Loucy (cell line): ENCODE measurements around the gene DOC2B.

Experiments used
- H2AFZ ChIP-seq: fragments of 200-600 bp; sonication (generic); 2 replicates; pipeline ENCODE4 v1.6.0; 2016; ENCODE audit warnings: antibody characterized with exemption, mild to moderate bottlenecking, low read length, moderate library complexity
- H3F3A ChIP-seq: fragments of 200-600 bp; 2 replicates; pipeline ENCODE4 v1.6.0; 2016; ENCODE audit warnings: antibody characterized with exemption, low read depth, mild to moderate bottlenecking
- H3K27me3 ChIP-seq: fragments of 200-600 bp; sonication (generic); 2 replicates; pipeline ENCODE4 v1.6.1; 2014; ENCODE audit warnings: low read length, mild to moderate bottlenecking; ENCODE audit not compliant: insufficient read depth, poor library complexity, severe bottlenecking
- H3K36me3 ChIP-seq: fragments of 200-600 bp; sonication (generic); 2 replicates; pipeline ENCODE4 v1.6.1; 2016; ENCODE audit warnings: low read length; ENCODE audit not compliant: insufficient read depth
- H3K4me1 ChIP-seq: fragments of 200-600 bp; sonication (generic); 2 replicates; pipeline ENCODE4 v1.5.1; 2014; ENCODE audit warnings: low read length, mild to moderate bottlenecking; ENCODE audit not compliant: insufficient read depth, poor library complexity, severe bottlenecking
- H3K4me2 ChIP-seq: fragments of 200-600 bp; sonication (generic); 2 replicates; pipeline ENCODE4 v1.6.0; 2014; ENCODE audit warnings: antibody characterized with exemption, low read length, low read depth, mild to moderate bottlenecking; ENCODE audit not compliant: poor library complexity, severe bottlenecking
- H3K4me3 ChIP-seq: fragments of 200-600 bp; sonication (generic); 2 replicates; pipeline ENCODE4 v1.5.1; 2014; ENCODE audit warnings: low read length, mild to moderate bottlenecking, mixed read lengths; ENCODE audit not compliant: poor library complexity, severe bottlenecking
- H3K79me2 ChIP-seq: fragments of 200-600 bp; sonication (generic); 2 replicates; pipeline ENCODE4 v1.6.1; 2014; ENCODE audit warnings: low read length; ENCODE audit not compliant: insufficient read depth
- H3K9ac ChIP-seq: fragments of 200-600 bp; sonication (generic); 2 replicates; pipeline ENCODE4 v1.6.0; 2014; ENCODE audit warnings: mild to moderate bottlenecking, low read depth, low read length, moderate library complexity; ENCODE audit not compliant: poor library complexity, severe bottlenecking
- H3K9me2 ChIP-seq: fragments of 200-600 bp; sonication (generic); replicated peaks from 2 replicates; pipeline ENCODE4 v1.6.1; 2016; ENCODE audit warnings: low read depth, low read length, mixed read lengths
- H3K9me3 ChIP-seq: fragments of 200-600 bp; sonication (generic); 2 replicates; pipeline ENCODE4 v1.6.1; 2014; ENCODE audit warnings: mild to moderate bottlenecking, antibody characterized with exemption, low read length, low read depth; ENCODE audit not compliant: insufficient read depth
- H4K20me1 ChIP-seq: fragments of 200-600 bp; sonication (generic); 2 replicates; pipeline ENCODE4 v1.6.0; 2014; ENCODE audit warnings: antibody characterized with exemption, low read length, mild to moderate bottlenecking; ENCODE audit not compliant: insufficient read depth, poor library complexity, severe bottlenecking
- EZH2phosphoT487 ChIP-seq: fragments of 200-600 bp; IDR thresholded peaks from 2 replicates; pipeline ENCODE4 v1.6.1; 2018; ENCODE audit warnings: antibody characterized with exemption, mild to moderate bottlenecking, moderate library complexity, borderline replicate concordance
- TF ChIP-seq, protein P1 (sequence below): fragments of 200-600 bp; sonication (generic); conservative IDR thresholded peaks from 2 replicates; pipeline ENCODE4 v1.5.1; 2014; ENCODE audit warnings: mild to moderate bottlenecking, antibody characterized with exemption, low read length

Gene DOC2B

DNA sequence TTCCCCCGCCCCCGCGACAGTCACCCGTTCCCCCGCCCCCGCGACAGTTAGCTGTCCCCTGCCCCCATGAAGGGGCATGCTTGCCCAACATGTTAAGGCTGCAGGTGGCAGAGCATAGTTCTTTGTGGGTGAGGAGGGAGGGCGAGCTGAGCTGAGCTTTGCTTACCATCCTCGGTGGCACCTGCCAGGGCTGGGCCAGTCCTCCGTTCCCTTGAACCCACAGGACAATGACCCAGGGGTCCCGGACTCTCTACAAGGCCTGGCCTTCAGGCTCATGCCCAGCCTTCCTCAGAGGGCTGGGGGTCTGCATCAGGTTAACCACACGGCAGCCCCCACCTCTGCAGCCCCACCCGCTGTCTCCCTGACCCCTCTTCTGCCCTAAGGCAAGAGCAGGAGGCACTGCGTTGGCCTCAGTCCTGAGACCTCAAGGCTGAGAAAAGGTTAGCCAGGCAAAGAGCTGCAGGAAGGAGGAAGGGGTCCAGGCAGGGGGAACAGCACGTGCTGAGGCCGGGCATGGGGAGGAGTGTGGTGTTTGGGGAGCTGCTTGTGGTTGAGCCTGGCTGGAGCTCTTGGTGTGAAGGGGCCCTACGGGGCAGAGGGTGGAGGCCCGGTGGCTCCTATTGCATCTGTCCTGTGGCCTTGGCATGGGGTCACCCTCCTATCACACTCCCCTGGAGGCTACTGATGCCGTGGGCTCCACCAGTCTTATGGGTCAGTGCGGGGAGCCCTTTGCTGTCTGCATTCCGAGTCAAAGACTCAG, 11.4 kb upstream of the DOC2B start:
- Histone ChIP-seq H3K9me2 (no peaks in the 10 kb centered on the region), H3K9ac (no peak overlapping the region), H3K9me3 (peaks cover 14% of the 10 kb centered on the region; the same call in 1 of the 2 replicates), H3K27me3 (no peaks in the 10 kb centered on the region), H3K36me3 (no peaks in the 10 kb centered on the region), H3F3A (no peaks in the 10 kb centered on the region), H3K4me1 (no peaks in the 10 kb centered on the region), H2AFZ (no peak overlapping the region), H3K4me3 (no peak overlapping the region), H3K4me2 (no peak overlapping the region), H3K79me2 (no peaks in the 10 kb centered on the region), H4K20me1 (no peaks in the 10 kb centered on the region)
- TF ChIP-seq EZH2phosphoT487 = no peak
- TF ChIP-seq, protein P1, sequence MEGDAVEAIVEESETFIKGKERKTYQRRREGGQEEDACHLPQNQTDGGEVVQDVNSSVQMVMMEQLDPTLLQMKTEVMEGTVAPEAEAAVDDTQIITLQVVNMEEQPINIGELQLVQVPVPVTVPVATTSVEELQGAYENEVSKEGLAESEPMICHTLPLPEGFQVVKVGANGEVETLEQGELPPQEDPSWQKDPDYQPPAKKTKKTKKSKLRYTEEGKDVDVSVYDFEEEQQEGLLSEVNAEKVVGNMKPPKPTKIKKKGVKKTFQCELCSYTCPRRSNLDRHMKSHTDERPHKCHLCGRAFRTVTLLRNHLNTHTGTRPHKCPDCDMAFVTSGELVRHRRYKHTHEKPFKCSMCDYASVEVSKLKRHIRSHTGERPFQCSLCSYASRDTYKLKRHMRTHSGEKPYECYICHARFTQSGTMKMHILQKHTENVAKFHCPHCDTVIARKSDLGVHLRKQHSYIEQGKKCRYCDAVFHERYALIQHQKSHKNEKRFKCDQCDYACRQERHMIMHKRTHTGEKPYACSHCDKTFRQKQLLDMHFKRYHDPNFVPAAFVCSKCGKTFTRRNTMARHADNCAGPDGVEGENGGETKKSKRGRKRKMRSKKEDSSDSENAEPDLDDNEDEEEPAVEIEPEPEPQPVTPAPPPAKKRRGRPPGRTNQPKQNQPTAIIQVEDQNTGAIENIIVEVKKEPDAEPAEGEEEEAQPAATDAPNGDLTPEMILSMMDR = no peak

GRCh38 chr17:189444-189843, 8.0 kb upstream of the DOC2B start:
- Histone ChIP-seq H3K79me2 (no peaks in the 10 kb centered on the region), H3K4me2 (no peak overlapping the region), H4K20me1 (no peaks in the 10 kb centered on the region), H3K9ac (no peak overlapping the region), H3F3A (no peaks in the 10 kb centered on the region), H3K36me3 (no peaks in the 10 kb centered on the region), H3K9me2 (no peaks in the 10 kb centered on the region), H2AFZ (no peak overlapping the region), H3K4me3 (no peak overlapping the region), H3K9me3 (peaks cover 18% of the 10 kb centered on the region; the same call in 1 of the 2 replicates), H3K4me1 (no peaks in the 10 kb centered on the region), H3K27me3 (no peaks in the 10 kb centered on the region)
- TF ChIP-seq EZH2phosphoT487 = no peak
- TF ChIP-seq, protein P1 = no peak

DNA sequence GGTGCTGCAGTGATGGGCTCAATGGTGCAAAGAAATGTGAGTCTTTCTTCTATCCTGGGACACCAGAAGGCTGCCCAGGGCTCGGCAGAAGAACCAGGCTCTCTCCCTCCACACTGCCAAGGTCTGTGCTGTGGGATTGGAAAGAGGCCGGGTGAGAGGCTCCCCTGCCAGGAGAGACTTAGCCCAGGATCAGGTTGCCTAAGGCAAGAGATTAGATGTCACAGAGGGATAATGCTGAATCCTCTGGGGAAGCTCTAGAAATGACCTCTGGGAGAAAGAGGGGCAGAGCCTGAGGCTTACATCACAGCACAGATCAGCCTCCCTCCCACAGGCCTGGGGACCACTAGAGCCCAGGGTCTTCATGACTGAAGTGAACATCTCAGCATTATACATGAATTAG, 5.7 kb upstream of the DOC2B start:
- TF ChIP-seq, protein P1 = no peak
- Histone ChIP-seq H3K9me2 (no peaks in the 10 kb centered on the region), H3K9me3 (peaks cover 13% of the 10 kb centered on the region; the same call in 1 of the 2 replicates), H2AFZ (no peak overlapping the region), H3K36me3 (no peaks in the 10 kb centered on the region), H3K79me2 (no peaks in the 10 kb centered on the region), H4K20me1 (no peaks in the 10 kb centered on the region), H3K9ac (no peak overlapping the region), H3K27me3 (no peaks in the 10 kb centered on the region), H3K4me1 (no peaks in the 10 kb centered on the region), H3F3A (no peaks in the 10 kb centered on the region), H3K4me3 (no peak overlapping the region), H3K4me2 (no peak overlapping the region)
